ENCODE measurements around the gene MYO6. TPM values are rescaled to one million over a fixed set of nuclear protein-coding genes. Genes with fewer than 3 reads are reported as not detected.

The MYO6 gene
- total RNA-seq, 4 donors from 2014 or later: 36.1 to 45.3 (median 39.1) TPM

GRCh38 chr6:75947935-75948334, 198.9 kb downstream of the MYO6 start:
- H3K4me1 ChIP-seq: no peaks in the 10 kb centered on the region
- intact Hi-C loops (cut with DNase I): no loop called here
- no peak overlapping the region for H3K27ac ChIP-seq
- H3K9me3 ChIP-seq: no peaks in the 10 kb centered on the region
- no peaks in the 10 kb centered on the region for H3K36me3 ChIP-seq
- H3K4me3 ChIP-seq (replicated peaks in 1 of 3): no peak overlapping the region
- no peaks in the 10 kb centered on the region for H3K27me3 ChIP-seq
- TF ChIP-seq POLR2A (IDR thresholded peaks at IDR 0.05) (no peak), CTCF (IDR thresholded peaks at IDR 0.05) (no peak)
- 81 to 87% methylated on average over 5 of the region's 5 CpGs for WGBS, 2 donors
- DNase-seq: no peak

GRCh38 chr6:75952128-75952527, 203.1 kb downstream of the MYO6 start:
- no peak overlapping the region for H3K27ac ChIP-seq
- 63 to 75% methylated on average over 3 of the region's 3 CpGs for WGBS, 2 donors
- no peaks in the 10 kb centered on the region for H3K36me3 ChIP-seq
- no peak for TF ChIP-seq CTCF (IDR thresholded peaks at IDR 0.05)
- no peak for TF ChIP-seq POLR2A (IDR thresholded peaks at IDR 0.05)
- no peaks in the 10 kb centered on the region for H3K27me3 ChIP-seq
- H3K4me3 ChIP-seq (replicated peaks in 1 of 3): no peak overlapping the region
- no peaks in the 10 kb centered on the region for H3K9me3 ChIP-seq
- DNase-seq: no peak
- H3K4me1 ChIP-seq: no peaks in the 10 kb centered on the region
- intact Hi-C loops (cut with DNase I): no loop called here

- Histone ChIP-seq H3K4me3 (replicated peaks in 1 of 3) (no peak overlapping the region), H3K27ac (no peak overlapping the region), H3K36me3 (no peaks in the 10 kb centered on the region), H3K4me1 (no peaks in the 10 kb centered on the region), H3K27me3 (no peaks in the 10 kb centered on the region), H3K9me3 (no peaks in the 10 kb centered on the region)
- intact Hi-C loops (cut with DNase I): no loop called here
- 88 to 90% methylated on average over 1 of the region's 1 CpG for WGBS, 2 donors
- no peak for DNase-seq
- TF ChIP-seq POLR2A (IDR thresholded peaks at IDR 0.05) (no peak), CTCF (IDR thresholded peaks at IDR 0.05) (no peak)
These were observed 214.5 kb downstream of the MYO6 start for GRCh38 chr6:75963569-75963968.

GRCh38 chr6:75968143-75968542, 219.1 kb downstream of the MYO6 start:
- no peaks in the 10 kb centered on the region for H3K27me3 ChIP-seq
- H3K27ac ChIP-seq: no peak overlapping the region
- no peaks in the 10 kb centered on the region for H3K9me3 ChIP-seq
- H3K4me3 ChIP-seq (replicated peaks in 1 of 3): no peak overlapping the region
- H3K36me3 ChIP-seq: no peaks in the 10 kb centered on the region
- no peak for DNase-seq
- no peaks in the 10 kb centered on the region for H3K4me1 ChIP-seq
- intact Hi-C loops (cut with DNase I): no loop called here
- TF ChIP-seq CTCF (IDR thresholded peaks at IDR 0.05) (no peak), POLR2A (IDR thresholded peaks at IDR 0.05) (no peak)

Small RNAs within 50 kb of the gene (small RNA-seq; reads per million reads assigned to genes)
- not detected for gene RF00019
- not detected for gene RNA5SP209
- not detected for gene RNU6-155P

Other genes starting within 250 kb of the MYO6 start
- gene SENP6, start 147.4 kb upstream of the MYO6 start, total RNA-seq: 100 to 1,000 TPM; 154 to 255 (median 170) TPM

Data from thyroid gland (tissue), 4 donors.